ENCODE measurements around the gene LYRM1. TPM values are rescaled to one million over a fixed set of nuclear protein-coding genes. Genes with fewer than 3 reads are reported as not detected.
"Not testable (repeated sequence)": the region's sequence is repeated elsewhere in the genome, so short reads cannot be mapped to it uniquely, and the experiment has no call there.

Gene LYRM1
- total RNA-seq, 1 donor from 2014 or later: 23.2 TPM

GRCh38 chr16:20939611-20940010 lies 39.0 kb downstream of the LYRM1 start:
- DNase-seq: no peak
- Mint-ChIP-seq H3K9me3 (ENCODE audit: unreplicated experiment) (no peaks in the 10 kb centered on the region), H3K27me3 (ENCODE audit: unreplicated experiment) (no peaks in the 10 kb centered on the region), H3K36me3 (ENCODE audit: unreplicated experiment) (no peaks in the 10 kb centered on the region), H3K4me3 (ENCODE audit: unreplicated experiment) (no peak overlapping the region), H3K4me1 (ENCODE audit: low read depth, unreplicated experiment) (no peaks in the 10 kb centered on the region), H3K27ac (ENCODE audit: unreplicated experiment) (no peak overlapping the region)
- no peak for TF ChIP-seq CTCF (IDR thresholded peaks at IDR 0.05; ENCODE audit: partially characterized antibody, unreplicated experiment)

DNA sequence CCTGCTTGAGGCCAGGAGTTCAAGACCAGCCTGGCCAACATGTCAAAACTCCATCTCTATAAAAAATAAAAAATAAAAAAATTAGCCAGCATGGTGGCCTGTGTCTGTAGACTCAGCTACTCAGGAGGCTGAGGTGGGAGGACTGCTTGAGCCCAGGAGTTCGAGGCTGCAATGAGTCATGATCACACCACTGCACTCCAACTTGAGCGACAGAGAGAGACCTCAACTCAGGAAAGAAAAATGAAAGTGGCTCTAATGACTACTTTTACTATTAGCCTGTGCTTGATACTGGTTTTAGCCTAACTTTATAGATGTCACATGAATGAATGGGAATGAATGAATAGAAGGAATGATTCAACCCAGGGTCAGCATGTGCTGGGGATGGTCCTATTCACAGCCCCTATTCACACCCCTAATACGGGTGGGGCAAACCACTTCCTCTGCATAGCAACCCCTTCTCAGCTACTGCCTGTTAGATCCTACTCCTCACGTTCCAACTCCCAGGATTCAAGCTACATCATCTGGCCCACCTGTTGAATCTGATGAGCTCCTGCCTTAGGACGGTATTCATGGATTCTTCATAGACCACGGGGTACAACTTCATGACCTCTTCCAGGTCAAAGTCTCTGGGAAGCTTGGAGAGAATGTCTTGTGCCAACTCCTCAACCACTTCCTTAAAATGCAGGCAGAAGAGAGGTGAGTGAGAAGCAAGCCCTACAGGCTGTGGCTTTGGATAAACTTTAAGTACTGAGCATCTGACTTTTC lies 40.5 kb downstream of the LYRM1 start:
- TF ChIP-seq CTCF (IDR thresholded peaks at IDR 0.05; ENCODE audit: partially characterized antibody, unreplicated experiment): no peak
- no peaks in the 10 kb centered on the region for H3K27me3 Mint-ChIP-seq (ENCODE audit: unreplicated experiment)
- H3K4me3 Mint-ChIP-seq (ENCODE audit: unreplicated experiment): no peak overlapping the region
- H3K9me3 Mint-ChIP-seq (ENCODE audit: unreplicated experiment): no peaks in the 10 kb centered on the region
- H3K27ac Mint-ChIP-seq (ENCODE audit: unreplicated experiment): no peak overlapping the region
- no peaks in the 10 kb centered on the region for H3K36me3 Mint-ChIP-seq (ENCODE audit: unreplicated experiment)
- no peak for DNase-seq
- H3K4me1 Mint-ChIP-seq (ENCODE audit: low read depth, unreplicated experiment): no peaks in the 10 kb centered on the region

- no peaks in the 10 kb centered on the region for H3K4me1 Mint-ChIP-seq (ENCODE audit: low read depth, unreplicated experiment)
- H3K27ac Mint-ChIP-seq (ENCODE audit: unreplicated experiment): no peak overlapping the region
- H3K27me3 Mint-ChIP-seq (ENCODE audit: unreplicated experiment): no peaks in the 10 kb centered on the region
- no peaks in the 10 kb centered on the region for H3K9me3 Mint-ChIP-seq (ENCODE audit: unreplicated experiment)
- no peak overlapping the region for H3K4me3 Mint-ChIP-seq (ENCODE audit: unreplicated experiment)
- no peak for DNase-seq
- H3K36me3 Mint-ChIP-seq (ENCODE audit: unreplicated experiment): no peaks in the 10 kb centered on the region
- TF ChIP-seq CTCF (IDR thresholded peaks at IDR 0.05; ENCODE audit: partially characterized antibody, unreplicated experiment): no peak
Measured at GRCh38 chr16:20941636-20941926, 41.0 kb downstream of the LYRM1 start.

- H3K9me3 Mint-ChIP-seq (ENCODE audit: unreplicated experiment): no peaks in the 10 kb centered on the region
- no peaks in the 10 kb centered on the region for H3K36me3 Mint-ChIP-seq (ENCODE audit: unreplicated experiment)
- DNase-seq: no peak
- no peak overlapping the region for H3K4me3 Mint-ChIP-seq (ENCODE audit: unreplicated experiment)
- no peak for TF ChIP-seq CTCF (IDR thresholded peaks at IDR 0.05; ENCODE audit: partially characterized antibody, unreplicated experiment)
- H3K27ac Mint-ChIP-seq (ENCODE audit: unreplicated experiment): no peak overlapping the region
- no peaks in the 10 kb centered on the region for H3K4me1 Mint-ChIP-seq (ENCODE audit: low read depth, unreplicated experiment)
- no peaks in the 10 kb centered on the region for H3K27me3 Mint-ChIP-seq (ENCODE audit: unreplicated experiment)
Measured at GRCh38 chr16:20942256-20942655, 41.7 kb downstream of the LYRM1 start.

GRCh38 chr16:20944861-20945574 lies 44.4 kb downstream of the LYRM1 start:
- DNase-seq: no peak
- Mint-ChIP-seq H3K4me3 (ENCODE audit: unreplicated experiment) (no peak overlapping the region), H3K27me3 (ENCODE audit: unreplicated experiment) (no peaks in the 10 kb centered on the region), H3K27ac (ENCODE audit: unreplicated experiment) (no peak overlapping the region), H3K36me3 (ENCODE audit: unreplicated experiment) (no peaks in the 10 kb centered on the region), H3K4me1 (ENCODE audit: low read depth, unreplicated experiment) (peaks cover 6% of the 10 kb centered on the region), H3K9me3 (ENCODE audit: unreplicated experiment) (no peaks in the 10 kb centered on the region)
- no peak for TF ChIP-seq CTCF (IDR thresholded peaks at IDR 0.05; ENCODE audit: partially characterized antibody, unreplicated experiment)

GRCh38 chr16:20945575-20945875 lies 45.0 kb downstream of the LYRM1 start:
- not testable (repeated sequence) for H3K36me3 Mint-ChIP-seq (ENCODE audit: unreplicated experiment); H3K27ac Mint-ChIP-seq (ENCODE audit: unreplicated experiment); DNase-seq; H3K4me3 Mint-ChIP-seq (ENCODE audit: unreplicated experiment); H3K27me3 Mint-ChIP-seq (ENCODE audit: unreplicated experiment); H3K4me1 Mint-ChIP-seq (ENCODE audit: low read depth, unreplicated experiment); H3K9me3 Mint-ChIP-seq (ENCODE audit: unreplicated experiment)

All from glutamatergic neuron (in vitro differentiated cells).